Measurements from ENCODE around the gene PSMC3.

DNA sequence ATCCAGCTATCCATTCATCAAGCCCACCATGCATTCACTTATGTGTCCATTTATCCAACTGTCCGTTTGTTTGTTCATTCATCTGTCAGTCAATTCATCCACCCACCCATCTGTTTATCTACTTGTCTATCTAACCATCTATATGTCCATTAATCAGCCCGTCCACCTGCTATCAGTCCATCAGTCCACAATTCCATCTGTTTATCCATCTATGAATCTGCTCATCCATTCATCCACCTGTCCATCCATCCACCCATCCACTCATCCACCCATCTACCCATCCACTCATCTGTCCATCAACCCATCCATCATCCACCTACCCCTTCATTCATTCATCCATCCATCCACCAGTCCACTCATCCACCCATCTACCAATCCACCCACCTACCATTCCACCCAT, 46.9 kb downstream of the PSMC3 start:
- TF ChIP-seq, protein P1, sequence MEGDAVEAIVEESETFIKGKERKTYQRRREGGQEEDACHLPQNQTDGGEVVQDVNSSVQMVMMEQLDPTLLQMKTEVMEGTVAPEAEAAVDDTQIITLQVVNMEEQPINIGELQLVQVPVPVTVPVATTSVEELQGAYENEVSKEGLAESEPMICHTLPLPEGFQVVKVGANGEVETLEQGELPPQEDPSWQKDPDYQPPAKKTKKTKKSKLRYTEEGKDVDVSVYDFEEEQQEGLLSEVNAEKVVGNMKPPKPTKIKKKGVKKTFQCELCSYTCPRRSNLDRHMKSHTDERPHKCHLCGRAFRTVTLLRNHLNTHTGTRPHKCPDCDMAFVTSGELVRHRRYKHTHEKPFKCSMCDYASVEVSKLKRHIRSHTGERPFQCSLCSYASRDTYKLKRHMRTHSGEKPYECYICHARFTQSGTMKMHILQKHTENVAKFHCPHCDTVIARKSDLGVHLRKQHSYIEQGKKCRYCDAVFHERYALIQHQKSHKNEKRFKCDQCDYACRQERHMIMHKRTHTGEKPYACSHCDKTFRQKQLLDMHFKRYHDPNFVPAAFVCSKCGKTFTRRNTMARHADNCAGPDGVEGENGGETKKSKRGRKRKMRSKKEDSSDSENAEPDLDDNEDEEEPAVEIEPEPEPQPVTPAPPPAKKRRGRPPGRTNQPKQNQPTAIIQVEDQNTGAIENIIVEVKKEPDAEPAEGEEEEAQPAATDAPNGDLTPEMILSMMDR (IDR thresholded peaks at IDR 0.05), result no peak
- TF ChIP-seq POLR2A (IDR thresholded peaks at IDR 0.05), result no peak
